Osteoblast (primary cell): ENCODE data around the gene FTO. TPM values are rescaled to one million over a fixed set of nuclear protein-coding genes. Genes with fewer than 3 reads are reported as not detected.
A peak's percentile ranks its signal among the peaks of the same experiment; 100 is the strongest.

Experiments used
- DNase-seq: peaks from one replicate; pipeline ENCODE4 v3.0.0; 2011; ENCODE audit warnings: low spot score, mixed read lengths; ENCODE audit not compliant: insufficient read length; ENCODE audit errors: missing footprints
- H2AFZ ChIP-seq: 2 replicates; pipeline ENCODE4 v1.6.0; 2011; ENCODE audit warnings: mild to moderate bottlenecking, low read length
- H3K27ac ChIP-seq: 2 replicates; pipeline ENCODE4 v1.5.1; 2011; ENCODE audit warnings: mild to moderate bottlenecking, low read depth, low read length, moderate library complexity
- H3K27me3 ChIP-seq: 2 replicates; pipeline ENCODE4 v1.6.0; 2012; ENCODE audit warnings: mild to moderate bottlenecking, control low read depth, inconsistent platforms, low read length, moderate library complexity; ENCODE audit not compliant: insufficient read depth
- H3K36me3 ChIP-seq: 2 replicates; pipeline ENCODE4 v1.5.1; 2011; ENCODE audit warnings: mild to moderate bottlenecking, low read length, control low read depth, moderate library complexity; ENCODE audit not compliant: insufficient read depth
- H3K4me1 ChIP-seq: 2 replicates; pipeline ENCODE4 v1.5.1; 2011; ENCODE audit warnings: mild to moderate bottlenecking, low read length, control low read depth, moderate library complexity; ENCODE audit not compliant: insufficient read depth
- H3K4me2 ChIP-seq: 2 replicates; pipeline ENCODE4 v1.6.0; 2011; ENCODE audit warnings: mild to moderate bottlenecking, low read length; ENCODE audit not compliant: insufficient read depth
- H3K4me3 ChIP-seq: fragments of 200-600 bp; sonication (generic); 3 replicates; pipeline ENCODE4 v1.5.1; 2012; ENCODE audit warnings: mild to moderate bottlenecking, low read length, inconsistent platforms; ENCODE audit not compliant: insufficient read depth
- H3K79me2 ChIP-seq: 2 replicates; pipeline ENCODE4 v1.6.0; 2012; ENCODE audit warnings: mild to moderate bottlenecking, low read length, control low read depth, inconsistent platforms; ENCODE audit not compliant: insufficient read depth
- H3K9me3 ChIP-seq: 2 replicates; pipeline ENCODE4 v1.5.1; 2011; ENCODE audit warnings: low read depth, low read length, control low read depth
- H4K20me1 ChIP-seq: 2 replicates; pipeline ENCODE4 v1.6.0; 2012; ENCODE audit warnings: mild to moderate bottlenecking, low read length, control low read depth; ENCODE audit not compliant: insufficient read depth
- total RNA-seq: library from RNA; depleted of rRNA; stranded (reverse); fragments of >200 nt; gene quantifications from 2 replicates; pipeline ENCODE4 v1.2.3, GENCODE V29; 2012
- TF ChIP-seq, protein P1 (sequence below): IDR thresholded peaks from 2 replicates; pipeline ENCODE4 v1.5.1; 2011; ENCODE audit warnings: mild to moderate bottlenecking, low read depth, low read length, moderate library complexity; ENCODE audit errors: extremely low read depth

FTO gene
- total RNA-seq, 1 donor, result 152 TPM

DNA sequence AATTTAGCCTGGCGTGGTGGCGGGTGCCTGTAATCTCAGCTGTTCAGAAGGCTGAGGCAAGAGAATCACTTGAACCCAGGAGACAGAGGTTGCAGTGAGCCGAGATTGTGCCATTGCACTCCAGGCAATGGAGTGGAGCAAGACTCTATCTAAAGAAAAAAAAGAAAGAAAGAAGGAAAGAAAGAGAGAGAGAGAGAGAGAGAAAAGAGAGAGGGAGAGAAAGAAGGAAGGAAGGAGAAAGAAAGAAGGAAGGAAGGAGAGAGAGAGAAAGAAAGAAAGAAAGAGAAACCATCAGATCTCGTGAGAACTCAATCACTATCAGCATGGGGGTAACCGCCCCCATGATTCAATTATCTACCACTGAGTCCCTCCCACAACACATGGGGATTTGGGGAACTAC, 293.0 kb downstream of the FTO start:
- H2AFZ ChIP-seq, result no peak overlapping the region
- H3K4me1 ChIP-seq, result peaks cover 24% of the 10 kb centered on the region
- H3K4me2 ChIP-seq, result no peak overlapping the region
- H3K27ac ChIP-seq, result no peak overlapping the region
- no peak for DNase-seq
- H3K4me3 ChIP-seq, result no peak overlapping the region
- no peaks in the 10 kb centered on the region for H3K36me3 ChIP-seq
- no peaks in the 10 kb centered on the region for H4K20me1 ChIP-seq
- no peaks in the 10 kb centered on the region for H3K9me3 ChIP-seq
- TF ChIP-seq, protein P1, sequence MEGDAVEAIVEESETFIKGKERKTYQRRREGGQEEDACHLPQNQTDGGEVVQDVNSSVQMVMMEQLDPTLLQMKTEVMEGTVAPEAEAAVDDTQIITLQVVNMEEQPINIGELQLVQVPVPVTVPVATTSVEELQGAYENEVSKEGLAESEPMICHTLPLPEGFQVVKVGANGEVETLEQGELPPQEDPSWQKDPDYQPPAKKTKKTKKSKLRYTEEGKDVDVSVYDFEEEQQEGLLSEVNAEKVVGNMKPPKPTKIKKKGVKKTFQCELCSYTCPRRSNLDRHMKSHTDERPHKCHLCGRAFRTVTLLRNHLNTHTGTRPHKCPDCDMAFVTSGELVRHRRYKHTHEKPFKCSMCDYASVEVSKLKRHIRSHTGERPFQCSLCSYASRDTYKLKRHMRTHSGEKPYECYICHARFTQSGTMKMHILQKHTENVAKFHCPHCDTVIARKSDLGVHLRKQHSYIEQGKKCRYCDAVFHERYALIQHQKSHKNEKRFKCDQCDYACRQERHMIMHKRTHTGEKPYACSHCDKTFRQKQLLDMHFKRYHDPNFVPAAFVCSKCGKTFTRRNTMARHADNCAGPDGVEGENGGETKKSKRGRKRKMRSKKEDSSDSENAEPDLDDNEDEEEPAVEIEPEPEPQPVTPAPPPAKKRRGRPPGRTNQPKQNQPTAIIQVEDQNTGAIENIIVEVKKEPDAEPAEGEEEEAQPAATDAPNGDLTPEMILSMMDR, result no peak
- H3K27me3 ChIP-seq, result no peaks in the 10 kb centered on the region
- no peaks in the 10 kb centered on the region for H3K79me2 ChIP-seq

DNA sequence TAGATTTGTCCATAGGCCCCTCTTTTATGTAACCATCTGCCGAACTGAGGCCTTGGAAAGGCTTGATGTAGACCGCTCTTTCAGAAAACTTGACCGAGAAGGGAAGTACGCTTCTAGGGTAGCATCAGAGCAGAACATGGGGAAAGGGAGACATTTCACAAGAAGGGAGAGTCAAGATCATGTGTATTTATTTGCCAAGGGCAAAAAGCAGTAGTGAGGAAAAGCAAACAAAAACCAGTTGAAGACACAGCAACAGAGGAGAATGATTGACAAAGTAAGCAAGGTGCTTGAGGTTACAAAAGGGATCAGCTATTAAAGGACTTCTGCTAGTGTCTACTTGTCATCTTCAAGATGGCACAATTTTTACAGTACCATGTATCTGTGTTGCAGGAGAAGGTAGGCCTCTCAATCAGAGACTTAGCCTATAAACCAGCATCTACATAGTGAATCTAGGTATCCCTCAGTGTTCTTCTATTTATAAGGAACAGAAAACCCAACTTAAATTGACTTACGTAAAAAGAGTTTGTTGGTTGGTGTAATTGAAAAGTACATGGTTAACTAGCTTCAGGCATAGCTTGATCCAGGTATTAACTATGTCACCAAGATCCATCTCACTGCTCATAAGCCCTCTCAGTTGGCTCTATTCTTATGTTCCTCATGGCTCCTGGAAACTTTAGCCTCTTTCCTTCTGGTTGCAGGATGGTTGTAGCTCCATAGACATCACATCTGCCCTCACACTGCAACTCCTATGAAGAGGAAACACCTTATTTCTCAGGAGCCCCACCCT, 294.3 kb downstream of the FTO start:
- Histone ChIP-seq H3K79me2 (no peaks in the 10 kb centered on the region), H3K9me3 (no peaks in the 10 kb centered on the region), H2AFZ (no peak overlapping the region), H3K4me1 (peaks cover 18% of the 10 kb centered on the region), H3K27me3 (no peaks in the 10 kb centered on the region), H3K27ac (no peak overlapping the region), H4K20me1 (no peaks in the 10 kb centered on the region), H3K4me2 (no peak overlapping the region), H3K36me3 (no peaks in the 10 kb centered on the region), H3K4me3 (no peak overlapping the region)
- no peak for DNase-seq
- TF ChIP-seq, protein P1, result no peak

DNA sequence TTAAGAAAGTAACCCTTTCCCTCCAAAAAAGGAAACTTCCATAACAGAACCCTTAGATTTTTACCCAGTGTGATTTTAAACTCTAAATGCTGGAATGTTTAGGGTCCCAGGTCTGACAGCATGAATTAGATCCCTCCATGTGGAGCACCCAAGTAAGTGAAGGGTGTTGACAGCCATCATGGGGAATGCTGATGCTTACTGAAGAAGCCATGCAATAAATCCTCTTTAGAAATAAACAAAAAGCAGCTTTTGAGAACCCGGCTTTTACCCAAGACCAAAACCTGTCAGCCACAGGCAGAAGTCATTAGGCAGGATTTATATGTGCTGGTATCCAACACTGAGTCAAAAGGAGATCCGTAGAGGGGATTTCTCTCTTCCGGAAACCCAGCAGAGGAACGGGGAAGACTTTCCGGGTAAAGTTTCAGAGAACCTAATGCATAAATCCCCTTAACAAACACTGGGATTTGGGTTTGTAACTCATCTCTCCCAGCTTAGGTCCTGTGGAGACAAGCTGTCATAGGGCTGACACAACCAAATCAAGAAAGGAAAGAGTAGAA, 295.1 kb downstream of the FTO start:
- Histone ChIP-seq H3K36me3 (no peaks in the 10 kb centered on the region), H3K4me3 (no peak overlapping the region), H4K20me1 (no peaks in the 10 kb centered on the region), H3K4me2 (no peak overlapping the region), H3K9me3 (no peaks in the 10 kb centered on the region), H3K79me2 (no peaks in the 10 kb centered on the region), H3K4me1 (peaks cover 18% of the 10 kb centered on the region), H2AFZ (no peak overlapping the region), H3K27ac (no peak overlapping the region), H3K27me3 (no peaks in the 10 kb centered on the region)
- TF ChIP-seq, protein P1, result no peak
- no peak for DNase-seq

DNA sequence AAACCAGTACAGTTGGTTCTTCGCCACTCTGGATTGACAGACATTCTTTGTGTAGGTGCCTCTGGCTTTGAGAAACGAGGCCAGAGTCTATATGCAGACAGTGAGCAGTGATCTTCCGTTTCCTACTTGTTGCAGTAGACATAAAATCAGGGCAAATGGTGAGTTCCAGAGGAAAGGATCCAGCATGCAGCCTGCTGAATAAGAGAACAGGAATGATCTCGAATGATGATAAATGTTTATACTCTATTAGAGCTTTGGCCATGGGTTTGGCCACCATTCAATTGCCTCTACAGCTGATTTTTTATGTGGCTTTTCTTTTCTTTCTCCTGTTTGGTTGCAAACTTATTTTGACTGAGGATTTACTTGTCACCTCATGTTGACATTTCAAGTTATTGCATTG, 295.9 kb downstream of the FTO start:
- no peak for DNase-seq

More for the DNA sequence above, 295.9 kb downstream of the FTO start:
- Histone ChIP-seq H3K9me3 (no peaks in the 10 kb centered on the region), H2AFZ (peak overlapping the region; percentile 12), H4K20me1 (no peaks in the 10 kb centered on the region), H3K79me2 (no peaks in the 10 kb centered on the region), H3K4me1 (peaks cover 18% of the 10 kb centered on the region), H3K27ac (peak overlapping the region; percentile 14), H3K27me3 (no peaks in the 10 kb centered on the region), H3K4me3 (no peak overlapping the region), H3K36me3 (no peaks in the 10 kb centered on the region), H3K4me2 (peak overlapping the region; percentile 32)
- TF ChIP-seq, protein P1, result no peak
